Uterus (tissue), 2 donors: ENCODE results near the gene SNX9.

Experiments used
- CTCF ChIP-seq, 4 experiments: fragments of 200-600 bp in 2 of 4; fragments of 450-650 bp in 2 of 4; sonication (generic) in 2 of 4; IDR thresholded peaks; one replicate each; pipeline ENCODE4 v1.5.1; 2016 to 2019; ENCODE audit warnings: antibody characterized with exemption in 4 of 4, mild to moderate bottlenecking in 2 of 4, moderate library complexity in 1 of 4
- POLR2A ChIP-seq, 2 donors: fragments of 450-650 bp; IDR thresholded peaks; one replicate each; pipeline ENCODE4 v1.6.1; 2016; ENCODE audit warnings: antibody characterized with exemption in 2 of 2, mild to moderate bottlenecking in 1 of 2, moderate library complexity in 1 of 2

GRCh38 chr6:157967020-157967419, 144.0 kb downstream of the SNX9 start:
- TF ChIP-seq CTCF (IDR thresholded peaks at IDR 0.05) (no peak), POLR2A (IDR thresholded peaks at IDR 0.05) (no peak)
